IMR-90 (cell line): ENCODE results near the gene TSTD2. TPM values are rescaled to one million over a fixed set of nuclear protein-coding genes. Genes with fewer than 3 reads are reported as not detected.

Experiments
- ATAC-seq: fragments of 200-7000 bp; cut with Tn5 transposase; 2 replicates; pipeline ENCODE4 v1.9.1; 2020; ENCODE audit warnings: low read depth, mild to moderate bottlenecking, moderate library complexity
- BruUV-seq: library from RNA; stranded (reverse); fragments of 400-500 nt; replicated peaks from 2 replicates; lab custom pipeline; 2021; lab: Mats Ljungman, UMichigan
- CTCF ChIA-PET: fragments of 300-600 bp; formaldehyde crosslinking; extraction: SDS; loops from one replicate; lab custom pipeline; 2021; ENCODE audit warnings: antibody characterized with exemption; lab: Yijun Ruan, JAX
- POLR2A ChIA-PET: fragments of 300-600 bp; sonication (Branson Sonifier 250); formaldehyde crosslinking; loops from one replicate; lab custom pipeline; 2022; ENCODE audit warnings: antibody characterized with exemption; ENCODE audit not compliant: unreplicated experiment; lab: Charles Lee
- DNase-seq: peaks from one replicate; pipeline ENCODE4 v3.0.0; 2013
- H2AFZ ChIP-seq: replicated peaks from 2 replicates; pipeline ENCODE3; 2013; ENCODE audit warnings: low read length, mild to moderate bottlenecking; ENCODE audit not compliant: poor library complexity
- H2AK5ac ChIP-seq: 2 replicates; pipeline ENCODE4 v1.6.1; 2013; ENCODE audit warnings: low read depth, low read length, inconsistent platforms
- H2AK9ac ChIP-seq: replicated peaks from 2 replicates; pipeline ENCODE3; 2013; ENCODE audit warnings: mild to moderate bottlenecking, low read depth, low read length, moderate library complexity; ENCODE audit not compliant: poor library complexity
- H2BK120ac ChIP-seq: 2 replicates; pipeline ENCODE4 v1.6.1; 2013; ENCODE audit warnings: low read depth, low read length, inconsistent platforms
- H2BK15ac ChIP-seq: 3 replicates; pipeline ENCODE4 v1.6.1; 2013; ENCODE audit warnings: low read depth, low read length, inconsistent platforms
- H2BK20ac ChIP-seq: 2 replicates; pipeline ENCODE4 v1.6.1; 2013; ENCODE audit warnings: low read depth, mild to moderate bottlenecking, inconsistent platforms, low read length, moderate library complexity
- H2BK5ac ChIP-seq: 2 replicates; pipeline ENCODE4 v1.6.1; 2013; ENCODE audit warnings: mild to moderate bottlenecking, low read depth, low read length, inconsistent platforms; ENCODE audit not compliant: poor library complexity, severe bottlenecking
- H3K14ac ChIP-seq: replicated peaks from 2 replicates; pipeline ENCODE4 v1.6.1; 2013; ENCODE audit warnings: low read depth, low read length, inconsistent platforms
- H3K18ac ChIP-seq: 2 replicates; pipeline ENCODE4 v1.6.1; 2013; ENCODE audit warnings: low read depth, low read length, control low read depth
- H3K23ac ChIP-seq: 2 replicates; pipeline ENCODE4 v1.6.1; 2013; ENCODE audit warnings: low read depth, low read length, inconsistent platforms
- H3K27ac ChIP-seq: 2 replicates; pipeline ENCODE4 v1.5.1; 2013; ENCODE audit warnings: mild to moderate bottlenecking, control low read depth, low read length; ENCODE audit not compliant: insufficient read depth
- H3K27me3 ChIP-seq: 2 replicates; pipeline ENCODE4 v1.6.1; 2013; ENCODE audit warnings: low read length; ENCODE audit not compliant: control insufficient read depth, insufficient read depth
- H3K36me3 ChIP-seq: 2 replicates; pipeline ENCODE4 v1.6.1; 2013; ENCODE audit warnings: low read length, mixed read lengths; ENCODE audit not compliant: control insufficient read depth, insufficient read depth
- H3K4ac ChIP-seq: 2 replicates; pipeline ENCODE4 v1.6.1; 2013; ENCODE audit warnings: low read depth, low read length, inconsistent platforms
- H3K4me1 ChIP-seq: 2 replicates; pipeline ENCODE4 v1.6.1; 2013; ENCODE audit warnings: low read length, mixed read lengths; ENCODE audit not compliant: control insufficient read depth, insufficient read depth
- H3K4me2 ChIP-seq: 2 replicates; pipeline ENCODE4 v1.6.1; 2013; ENCODE audit warnings: low read depth, mild to moderate bottlenecking, control low read depth, low read length, moderate library complexity
- H3K4me3 ChIP-seq: 2 replicates; pipeline ENCODE4 v1.5.1; 2013; ENCODE audit warnings: low read depth, mild to moderate bottlenecking, control low read depth, low read length, moderate library complexity; ENCODE audit not compliant: insufficient read depth
- H3K56ac ChIP-seq: 2 replicates; pipeline ENCODE4 v1.6.1; 2013; ENCODE audit warnings: low read length, inconsistent platforms; ENCODE audit not compliant: insufficient read depth; ENCODE audit errors: extremely low read depth
- H3K79me1 ChIP-seq, 2 experiments: 2 replicates each; pipeline ENCODE4 v1.6.1; 2013; ENCODE audit warnings: low read length in 2 of 2, inconsistent platforms in 1 of 2, low read depth in 1 of 2
- H3K9ac ChIP-seq: 2 replicates; pipeline ENCODE4 v1.6.1; 2013; ENCODE audit warnings: low read depth, low read length, control low read depth
- H3K9me1 ChIP-seq: 2 replicates; pipeline ENCODE4 v1.6.1; 2013; ENCODE audit warnings: low read length, inconsistent platforms; ENCODE audit not compliant: insufficient read depth
- H3K9me3 ChIP-seq: 2 replicates; pipeline ENCODE4 v1.6.1; 2013; ENCODE audit warnings: low read length; ENCODE audit not compliant: control insufficient read depth, insufficient read depth
- H4K20me1 ChIP-seq: 2 replicates; pipeline ENCODE4 v1.6.1; 2013; ENCODE audit warnings: low read length, inconsistent platforms; ENCODE audit not compliant: insufficient read depth
- H4K5ac ChIP-seq: 2 replicates; pipeline ENCODE4 v1.6.1; 2013; ENCODE audit warnings: mild to moderate bottlenecking, low read depth, low read length, control low read depth
- H4K8ac ChIP-seq, 2 experiments: 2 replicates each; pipeline ENCODE4 v1.6.1; 2013; ENCODE audit warnings: low read depth in 2 of 2, low read length in 2 of 2, control low read depth in 1 of 2, inconsistent platforms in 1 of 2
- H4K91ac ChIP-seq: 2 replicates; pipeline ENCODE4 v1.6.1; 2013; ENCODE audit warnings: low read depth, low read length, inconsistent platforms; ENCODE audit not compliant: insufficient read depth
- BHLHE40 ChIP-seq: fragments of 150-350 bp; IDR thresholded peaks from 2 replicates; pipeline ENCODE4 v1.6.1; 2016; ENCODE audit warnings: mild to moderate bottlenecking, low read depth, low read length
- CEBPB ChIP-seq: IDR thresholded peaks from 2 replicates; pipeline ENCODE4 v1.6.1; 2012; ENCODE audit warnings: low read depth, low read length, improper control_type of control experiment
- CHD1 ChIP-seq: IDR thresholded peaks from 2 replicates; pipeline ENCODE4 v1.6.1; 2012; ENCODE audit warnings: low read depth, low read length, improper control_type of control experiment
- FOS ChIP-seq: fragments of 150-350 bp; IDR thresholded peaks from 2 replicates; pipeline ENCODE4 v1.6.1; 2016; ENCODE audit warnings: low read depth, low read length
- MAFK ChIP-seq: IDR thresholded peaks from 2 replicates; pipeline ENCODE4 v1.6.1; 2012; ENCODE audit warnings: low read depth, low read length, improper control_type of control experiment
- MAZ ChIP-seq: IDR thresholded peaks from 2 replicates; pipeline ENCODE4 v1.6.1; 2012; ENCODE audit warnings: low read depth, mild to moderate bottlenecking, low read length, improper control_type of control experiment, moderate library complexity, borderline replicate concordance
- MXI1 ChIP-seq: IDR thresholded peaks from 2 replicates; pipeline ENCODE4 v1.6.1; 2012; ENCODE audit warnings: low read depth, mild to moderate bottlenecking, low read length, moderate library complexity, borderline replicate concordance
- NFE2L2 ChIP-seq: fragments of 150-350 bp; IDR thresholded peaks from 2 replicates; pipeline ENCODE4 v1.6.1; 2016; ENCODE audit warnings: low read depth, mild to moderate bottlenecking, low read length
- RCOR1 ChIP-seq: IDR thresholded peaks from 2 replicates; pipeline ENCODE4 v1.6.1; 2012; ENCODE audit warnings: mild to moderate bottlenecking, low read length, improper control_type of control experiment; ENCODE audit not compliant: insufficient replicate concordance
- RFX5 ChIP-seq: IDR thresholded peaks from 2 replicates; pipeline ENCODE4 v1.8.0; 2012; ENCODE audit warnings: low read depth, mild to moderate bottlenecking, low read length, moderate library complexity
- SMC3 ChIP-seq: fragments of 150-350 bp; IDR thresholded peaks from 2 replicates; pipeline ENCODE4 v1.6.1; 2016; ENCODE audit warnings: low read depth, mild to moderate bottlenecking, antibody characterized with exemption, low read length, moderate library complexity
- WGBS, 2 experiments: methylation state at CpG; one replicate each; pipeline versions ENCODE4 v1.1.5 to v1.1.7; 2013; ENCODE audit warnings: missing lambda C conversion rate in 2 of 2; ENCODE audit not compliant: insufficient read length in 1 of 2; ENCODE audit errors: extremely low coverage in 2 of 2; 5-methylcytosine and 5-hydroxymethylcytosine counted together
- dilution Hi-C: fragments of 300-500 bp; cut with HindIII; formaldehyde crosslinking; loops from one replicate; pipeline ENCODE4 v1.14.3; 2018; ENCODE audit warnings: low sequenced_read_pairs; ENCODE audit not compliant: unreplicated experiment
- in situ Hi-C: fragments of 300-500 bp; cut with MboI; formaldehyde crosslinking; loops from 3 replicates; pipeline ENCODE4 v1.14.3; 2019; ENCODE audit warnings: low sequenced_read_pairs, inconsistent platforms, mixed read lengths
- intact Hi-C: fragments of 100-400 bp; cut with micrococcal nuclease; formaldehyde crosslinking; loops from 2 replicates; pipeline ENCODE4 v1.10.0; 2022
- polyA plus RNA-seq, 3 experiments: library from polyadenylated mRNA; depleted of rRNA; stranded (reverse); fragments of >200 nt; gene quantifications; 2 replicates each; pipeline ENCODE4 v1.2.3, GENCODE V29; 2012; ENCODE audit warnings: low replicate concordance in 1 of 3
- total RNA-seq: library from RNA; depleted of rRNA; stranded (reverse); fragments of >200 nt; gene quantifications from 2 replicates; pipeline ENCODE4 v1.2.3, GENCODE V29; 2012
- TF ChIP-seq, protein P1 (sequence below): fragments of 150-350 bp; IDR thresholded peaks from 2 replicates; pipeline ENCODE4 v1.6.1; 2016; ENCODE audit warnings: low read depth, mild to moderate bottlenecking, low read length, moderate library complexity, borderline replicate concordance
- TF ChIP-seq, protein P2 (sequence below): fragments of 150-350 bp; IDR thresholded peaks from 2 replicates; pipeline ENCODE4 v1.6.1; 2017; ENCODE audit warnings: mild to moderate bottlenecking, antibody characterized with exemption, low read length, low read depth
- TF ChIP-seq, protein P3 (sequence below): conservative IDR thresholded peaks from 2 replicates; pipeline ENCODE4 v1.5.1; 2012; ENCODE audit warnings: mild to moderate bottlenecking, low read depth, low read length, improper control_type of control experiment

The TSTD2 gene
- total and polyA plus RNA-seq, 2 of the 4 experiments (the other 2 are of a cell fraction), result 11.2 to 16.3 TPM

DNA sequence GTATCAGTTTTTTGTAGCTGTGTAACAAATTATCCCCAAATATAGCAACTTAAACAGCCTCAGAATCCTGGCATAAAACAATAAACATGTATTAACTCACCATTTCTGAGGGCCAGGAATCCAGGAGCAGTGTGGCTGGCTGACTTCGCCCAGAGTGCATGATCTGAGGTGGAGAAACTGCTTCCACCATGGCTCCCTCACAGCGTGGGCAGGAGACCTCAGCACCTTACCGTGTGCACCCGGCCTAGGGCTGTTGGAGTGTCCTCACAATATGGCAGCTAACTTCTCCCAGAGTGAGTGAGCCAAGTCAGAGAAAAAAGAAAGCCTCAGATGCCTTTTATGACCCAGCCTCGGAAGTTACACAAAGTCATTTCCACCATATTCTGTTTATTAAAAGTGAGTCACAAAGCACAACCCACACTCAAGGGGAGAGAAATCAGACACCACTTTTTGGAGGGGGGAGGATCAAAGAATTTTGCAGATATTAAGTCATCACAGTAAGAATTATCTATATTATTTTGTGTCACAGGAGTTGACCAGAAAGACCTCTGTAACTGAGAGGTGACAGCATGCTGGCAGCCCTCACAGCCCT is 59.6 kb downstream of the TSTD2 start:
- no peak overlapping the region for H2BK20ac ChIP-seq
- no TSS peak for BruUV-seq
- no peak overlapping the region for H2BK15ac ChIP-seq
- H3K4me1 ChIP-seq, result peaks cover 2% of the 10 kb centered on the region; the same call in 1 of the 2 replicates
- no peak overlapping the region for H3K27ac ChIP-seq
- H3K4me3 ChIP-seq, result no peak overlapping the region
- H2BK5ac ChIP-seq, result no peak overlapping the region
- H3K9ac ChIP-seq, result no peak overlapping the region
- dilution Hi-C loops, result no loop called here
- H2BK120ac ChIP-seq, result no peak overlapping the region
- peaks cover 11% of the 10 kb centered on the region for H3K36me3 ChIP-seq
- H3K9me1 ChIP-seq, result no peaks in the 10 kb centered on the region; the same call in 1 of the 2 replicates
- no peaks in the 10 kb centered on the region for H4K20me1 ChIP-seq
- POLR2A ChIA-PET, result no interaction called here
- no peak overlapping the region for H3K14ac ChIP-seq
- in situ Hi-C loops, result no loop called here
- no peak overlapping the region for H3K18ac ChIP-seq
- intact Hi-C loops, result no loop called here
- H4K5ac ChIP-seq, result no peak overlapping the region
- H3K4me2 ChIP-seq, result no peak overlapping the region
- WGBS, 2 experiments, result no CpG with 5 or more reads among the region's 5 CpGs
- no peaks in the 10 kb centered on the region for H3K79me1 ChIP-seq
- H2AFZ ChIP-seq, result no peak overlapping the region
- no peak overlapping the region for H3K56ac ChIP-seq
- H3K9me3 ChIP-seq, result no peaks in the 10 kb centered on the region
- TF ChIP-seq, protein P1, sequence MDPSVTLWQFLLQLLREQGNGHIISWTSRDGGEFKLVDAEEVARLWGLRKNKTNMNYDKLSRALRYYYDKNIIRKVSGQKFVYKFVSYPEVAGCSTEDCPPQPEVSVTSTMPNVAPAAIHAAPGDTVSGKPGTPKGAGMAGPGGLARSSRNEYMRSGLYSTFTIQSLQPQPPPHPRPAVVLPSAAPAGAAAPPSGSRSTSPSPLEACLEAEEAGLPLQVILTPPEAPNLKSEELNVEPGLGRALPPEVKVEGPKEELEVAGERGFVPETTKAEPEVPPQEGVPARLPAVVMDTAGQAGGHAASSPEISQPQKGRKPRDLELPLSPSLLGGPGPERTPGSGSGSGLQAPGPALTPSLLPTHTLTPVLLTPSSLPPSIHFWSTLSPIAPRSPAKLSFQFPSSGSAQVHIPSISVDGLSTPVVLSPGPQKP, result no peak
- TF ChIP-seq MAZ (no peak), NFE2L2 (no peak), MXI1 (no peak), BHLHE40 (no peak), RCOR1 (no peak), RFX5 (no peak), MAFK (no peak), CHD1 (no peak), CEBPB (no peak), FOS (no peak), SMC3 (no peak)
- TF ChIP-seq, protein P2, sequence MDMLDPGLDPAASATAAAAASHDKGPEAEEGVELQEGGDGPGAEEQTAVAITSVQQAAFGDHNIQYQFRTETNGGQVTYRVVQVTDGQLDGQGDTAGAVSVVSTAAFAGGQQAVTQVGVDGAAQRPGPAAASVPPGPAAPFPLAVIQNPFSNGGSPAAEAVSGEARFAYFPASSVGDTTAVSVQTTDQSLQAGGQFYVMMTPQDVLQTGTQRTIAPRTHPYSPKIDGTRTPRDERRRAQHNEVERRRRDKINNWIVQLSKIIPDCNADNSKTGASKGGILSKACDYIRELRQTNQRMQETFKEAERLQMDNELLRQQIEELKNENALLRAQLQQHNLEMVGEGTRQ, result no peak
- TF ChIP-seq, protein P3, sequence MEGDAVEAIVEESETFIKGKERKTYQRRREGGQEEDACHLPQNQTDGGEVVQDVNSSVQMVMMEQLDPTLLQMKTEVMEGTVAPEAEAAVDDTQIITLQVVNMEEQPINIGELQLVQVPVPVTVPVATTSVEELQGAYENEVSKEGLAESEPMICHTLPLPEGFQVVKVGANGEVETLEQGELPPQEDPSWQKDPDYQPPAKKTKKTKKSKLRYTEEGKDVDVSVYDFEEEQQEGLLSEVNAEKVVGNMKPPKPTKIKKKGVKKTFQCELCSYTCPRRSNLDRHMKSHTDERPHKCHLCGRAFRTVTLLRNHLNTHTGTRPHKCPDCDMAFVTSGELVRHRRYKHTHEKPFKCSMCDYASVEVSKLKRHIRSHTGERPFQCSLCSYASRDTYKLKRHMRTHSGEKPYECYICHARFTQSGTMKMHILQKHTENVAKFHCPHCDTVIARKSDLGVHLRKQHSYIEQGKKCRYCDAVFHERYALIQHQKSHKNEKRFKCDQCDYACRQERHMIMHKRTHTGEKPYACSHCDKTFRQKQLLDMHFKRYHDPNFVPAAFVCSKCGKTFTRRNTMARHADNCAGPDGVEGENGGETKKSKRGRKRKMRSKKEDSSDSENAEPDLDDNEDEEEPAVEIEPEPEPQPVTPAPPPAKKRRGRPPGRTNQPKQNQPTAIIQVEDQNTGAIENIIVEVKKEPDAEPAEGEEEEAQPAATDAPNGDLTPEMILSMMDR, result no peak
- DNase-seq (peak; percentile 8), ATAC-seq (no peak; the same call in 1 of the 2 replicates)
- H4K8ac ChIP-seq, result no peak overlapping the region
- H3K23ac ChIP-seq, result no peak overlapping the region
- H4K91ac ChIP-seq, result no peak overlapping the region
- no peak overlapping the region for H2AK5ac ChIP-seq
- no peaks in the 10 kb centered on the region for H3K27me3 ChIP-seq
- CTCF ChIA-PET, result no interaction called here
- H3K4ac ChIP-seq, result no peak overlapping the region
- no peak overlapping the region for H2AK9ac ChIP-seq
